NCI-H446 treated with DMSO at 0.1 percent for 48 hours (cell line): ENCODE results near the gene UMODL1.

Experiments used
- DNase-seq: peaks from one replicate; lab custom pipeline; 2025; lab: John Stamatoyannopoulos, UW

The UMODL1 gene

DNA sequence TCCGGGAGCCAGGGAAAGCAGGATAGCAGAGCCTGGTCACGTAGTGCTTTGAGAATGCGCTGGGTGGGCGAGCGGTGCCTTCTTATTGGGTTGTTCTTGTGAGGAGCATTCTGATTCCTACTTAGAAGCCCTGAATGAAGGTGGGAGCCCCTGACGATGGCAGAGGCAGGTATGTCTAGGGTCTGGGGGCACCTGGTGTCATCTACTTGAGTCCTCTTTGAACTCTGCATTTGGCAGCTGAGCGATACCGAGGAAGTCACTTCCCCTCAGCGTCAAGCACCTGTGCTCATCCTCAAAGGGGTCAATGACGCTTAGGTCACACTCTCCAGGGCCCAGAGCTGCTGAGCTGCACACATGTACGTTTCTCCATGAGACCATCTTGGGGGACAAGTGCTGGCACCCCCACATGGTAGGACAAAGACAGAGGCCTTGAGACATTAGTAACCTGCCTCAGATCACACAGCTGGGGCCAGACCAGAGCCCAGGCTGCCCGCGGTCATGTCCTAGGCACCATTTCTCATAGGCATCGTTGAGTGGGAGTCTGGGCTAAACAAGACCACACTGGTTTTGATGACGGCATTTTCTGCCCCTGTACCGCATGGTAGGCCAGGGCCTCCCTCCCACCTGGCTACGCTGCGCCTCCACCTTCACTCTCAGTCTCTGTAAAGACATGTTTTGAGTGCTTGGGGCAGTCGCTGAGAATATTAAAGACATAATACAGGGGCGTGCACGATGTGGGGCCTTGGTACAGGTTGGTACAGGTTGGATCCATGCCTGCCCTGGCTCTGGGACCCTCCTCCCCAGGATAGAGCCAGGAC, 78.7 kb downstream of the UMODL1 start:
- no peak for DNase-seq

- no peak for DNase-seq
Observed at GRCh38 chr21:42150474-42151085, 79.5 kb downstream of the UMODL1 start.

GRCh38 chr21:42151148-42151947, 80.2 kb downstream of the UMODL1 start:
- no peak for DNase-seq

DNA sequence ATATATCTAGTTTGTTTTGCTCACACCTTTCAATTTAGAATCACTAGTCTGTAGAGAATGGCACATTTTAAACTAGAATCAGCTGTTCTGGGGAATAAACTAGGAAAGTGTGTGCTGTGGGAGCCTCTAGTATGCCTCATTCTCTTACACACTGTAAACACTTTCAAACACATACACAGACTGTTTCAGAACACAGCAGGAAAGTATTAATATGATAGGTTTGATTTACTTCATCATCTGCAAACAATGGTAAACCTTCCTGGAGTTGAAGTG, 80.8 kb downstream of the UMODL1 start:
- DNase-seq = no peak

- DNase-seq = no peak
Observed at GRCh38 chr21:42153046-42153686, 82.0 kb downstream of the UMODL1 start.

GRCh38 chr21:42153746-42154145, 82.6 kb downstream of the UMODL1 start:
- DNase-seq = no peak

GRCh38 chr21:42154237-42155044, 83.3 kb downstream of the UMODL1 start:
- no peak for DNase-seq

- no peak for DNase-seq
Observed at GRCh38 chr21:42155045-42155855, 84.1 kb downstream of the UMODL1 start.

DNA sequence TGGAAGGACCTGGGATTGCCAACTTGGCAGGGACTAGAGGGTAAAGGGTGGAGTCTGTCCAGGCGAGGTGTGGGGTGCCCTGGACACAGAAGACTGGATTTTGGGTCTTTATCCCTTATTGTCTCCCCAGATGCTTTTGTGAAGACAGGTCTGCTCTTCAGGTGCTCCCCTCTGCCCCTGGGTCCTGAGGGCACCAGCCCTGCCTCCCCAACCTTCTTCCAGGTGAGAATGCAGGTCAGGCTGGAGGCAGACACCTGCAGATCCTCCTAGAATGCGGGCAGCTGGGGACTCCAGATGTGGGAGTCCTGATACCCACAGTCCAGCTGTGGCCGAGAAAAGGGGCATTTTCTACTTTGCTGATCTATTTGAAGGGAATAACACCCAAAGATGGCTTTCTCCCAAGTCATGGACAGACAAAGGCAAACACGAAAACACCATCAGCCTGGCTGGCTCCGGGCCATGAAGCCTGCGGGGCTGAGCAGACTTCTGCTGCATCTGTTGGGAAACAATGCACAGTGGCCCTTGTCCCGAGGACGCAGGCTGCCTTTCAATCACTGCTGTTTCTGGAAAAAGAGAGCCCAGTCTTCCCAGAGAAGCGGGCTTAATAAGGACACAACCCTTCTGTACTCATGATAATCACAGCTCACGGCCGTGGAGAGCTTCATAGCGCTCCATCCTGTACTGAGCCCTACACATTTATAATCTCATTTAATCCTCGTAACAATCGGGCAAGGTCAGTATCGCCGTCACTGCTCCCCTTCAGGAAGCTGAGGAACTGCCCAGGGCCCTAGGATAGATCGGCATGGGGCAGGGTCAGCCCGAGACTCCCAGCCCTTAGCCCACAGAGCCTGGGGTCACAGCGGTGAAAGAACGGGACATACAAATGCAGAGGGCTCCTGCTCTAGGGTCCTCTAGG, 85.8 kb downstream of the UMODL1 start:
- no peak for DNase-seq

DNA sequence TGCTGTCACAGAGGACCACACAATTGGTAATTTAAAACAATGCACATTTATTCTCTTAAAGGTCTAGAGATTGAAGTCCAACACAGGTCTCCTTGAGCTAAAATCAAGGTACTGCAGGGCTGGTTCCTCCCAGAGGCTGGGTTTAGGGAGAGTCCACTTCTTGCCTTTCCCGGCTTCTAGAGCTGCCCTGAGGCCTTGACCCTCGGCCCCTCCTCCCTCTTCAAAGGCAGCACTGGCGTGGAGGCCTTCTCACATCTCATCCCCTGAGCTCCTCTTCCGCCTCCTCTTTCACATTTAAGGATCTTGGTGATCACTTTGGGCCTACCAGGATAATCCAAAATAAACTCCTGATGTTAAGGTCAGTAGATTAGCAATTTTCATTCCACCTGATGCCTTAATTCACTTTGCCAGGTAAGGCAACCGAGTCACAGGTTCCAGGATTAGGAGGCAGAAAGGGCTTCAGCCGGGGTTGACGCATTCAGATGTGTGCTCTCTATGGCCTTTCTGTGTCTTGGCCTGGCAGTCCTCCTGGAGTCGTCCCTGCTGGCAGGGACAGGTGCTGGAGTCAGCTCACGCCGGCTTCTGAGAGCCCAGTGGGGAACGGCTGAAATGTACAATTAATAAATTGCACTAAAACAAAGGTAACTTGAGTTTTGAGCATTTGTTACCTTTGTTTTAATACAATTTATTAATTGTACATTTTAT, 86.6 kb downstream of the UMODL1 start:
- no peak for DNase-seq

- no peak for DNase-seq
Observed at GRCh38 chr21:42158846-42159245, 87.7 kb downstream of the UMODL1 start.

DNA sequence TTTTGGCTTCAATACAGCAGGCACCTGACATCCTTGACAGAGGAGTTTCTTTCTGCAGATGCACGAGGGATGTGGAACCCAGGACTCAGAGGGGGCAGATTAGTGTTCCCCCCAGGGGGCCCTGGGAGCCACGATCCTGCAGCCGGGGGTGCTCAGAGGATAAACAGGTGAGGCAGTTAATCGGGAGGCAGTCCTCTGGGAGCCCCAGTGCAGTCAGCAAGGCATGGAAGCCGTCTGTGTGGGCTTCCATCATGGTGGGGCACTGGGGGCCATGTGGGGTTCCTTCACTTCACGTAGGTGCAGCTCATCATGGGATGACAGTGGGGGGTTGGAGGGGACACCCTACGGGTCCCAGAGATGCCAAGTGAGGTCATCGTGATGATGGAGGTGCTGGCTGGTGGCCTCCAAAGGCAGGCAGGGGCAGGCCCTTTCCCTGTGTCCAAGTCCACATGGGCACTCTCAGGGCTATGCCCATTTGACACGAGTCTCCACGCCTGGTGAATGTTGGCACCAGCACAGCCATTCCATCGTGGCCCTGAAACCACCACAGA, 88.5 kb downstream of the UMODL1 start:
- no peak for DNase-seq

DNA sequence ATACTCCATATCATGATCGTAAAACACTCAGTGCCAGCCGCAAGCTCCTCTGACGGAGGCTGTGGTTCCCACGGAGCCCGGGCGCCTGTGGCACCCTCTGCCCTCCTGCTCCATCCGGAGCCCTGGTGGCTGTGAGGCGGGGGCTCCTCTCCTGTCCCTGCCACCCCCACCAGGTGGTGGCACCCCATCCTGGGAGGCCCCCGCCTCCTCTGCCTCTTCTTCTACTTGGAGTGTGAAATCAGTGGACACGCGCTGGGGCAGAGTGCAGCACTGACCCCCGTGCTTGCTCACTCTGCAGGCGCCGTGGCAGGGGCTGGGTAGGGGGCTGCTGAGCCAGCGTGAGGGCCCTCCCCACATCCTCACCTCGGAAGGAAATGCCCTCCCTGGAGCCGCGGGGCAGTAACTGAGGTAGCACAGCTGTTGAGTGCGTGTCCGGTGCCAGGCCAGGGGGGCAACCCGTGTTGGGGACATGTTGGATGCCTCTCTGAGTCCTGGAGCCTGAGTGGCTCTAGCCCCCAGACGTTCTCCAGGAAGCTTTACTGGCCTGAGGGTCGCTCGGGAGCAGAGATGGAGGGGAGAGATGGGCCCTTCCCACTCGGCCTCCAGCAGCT, 89.1 kb downstream of the UMODL1 start:
- DNase-seq = no peak

DNA sequence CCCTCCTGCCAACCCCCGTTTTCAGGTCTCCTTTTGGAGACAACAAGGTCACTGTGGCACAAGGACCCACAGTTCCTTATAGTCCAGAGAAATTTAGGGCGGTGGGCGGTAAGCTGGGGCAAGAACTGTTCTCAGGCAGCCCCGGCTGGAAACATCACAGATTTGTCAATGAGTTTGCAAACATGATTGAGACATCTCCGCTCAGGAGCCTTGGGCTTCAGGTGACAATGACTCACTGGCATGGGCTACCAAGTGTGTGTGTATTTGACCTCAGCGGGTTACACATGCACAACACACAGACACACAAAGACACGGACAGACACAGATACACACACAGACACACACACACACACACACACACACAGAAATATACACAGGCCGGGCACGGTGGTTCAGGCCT, 89.6 kb downstream of the UMODL1 start:
- DNase-seq = no peak

DNA sequence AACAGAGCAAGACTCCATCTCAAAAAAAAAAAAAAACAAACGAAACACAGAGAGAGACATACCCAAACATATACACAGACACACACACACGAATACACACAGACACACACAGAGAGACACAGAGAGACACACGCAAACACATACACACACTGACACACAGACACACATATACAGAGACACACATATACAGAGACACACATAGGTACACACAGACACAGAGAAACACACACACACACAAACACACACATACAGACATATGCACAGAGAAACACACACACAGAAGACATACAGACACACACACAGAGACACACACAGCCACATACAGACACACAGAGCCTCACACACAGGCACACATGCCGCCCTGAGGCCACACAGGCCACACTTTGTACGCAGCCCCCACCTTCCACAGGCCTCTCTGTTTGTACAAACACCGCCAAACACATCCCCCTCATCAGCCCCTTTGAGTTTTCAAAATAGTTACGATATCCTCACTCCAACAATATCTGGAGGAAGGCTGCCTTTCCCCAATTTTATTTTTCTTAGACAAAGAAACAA, 90.4 kb downstream of the UMODL1 start:
- no peak for DNase-seq

- no peak for DNase-seq
Observed at GRCh38 chr21:42161956-42162681, 91.0 kb downstream of the UMODL1 start.

- DNase-seq = no peak
Observed at GRCh38 chr21:42162831-42163510, 91.9 kb downstream of the UMODL1 start.
